ENCODE data around the gene ANKS1A.
"Not testable (repeated sequence)": the region's sequence is repeated elsewhere in the genome, so short reads cannot be mapped to it uniquely, and the experiment has no call there.

The ANKS1A gene

DNA sequence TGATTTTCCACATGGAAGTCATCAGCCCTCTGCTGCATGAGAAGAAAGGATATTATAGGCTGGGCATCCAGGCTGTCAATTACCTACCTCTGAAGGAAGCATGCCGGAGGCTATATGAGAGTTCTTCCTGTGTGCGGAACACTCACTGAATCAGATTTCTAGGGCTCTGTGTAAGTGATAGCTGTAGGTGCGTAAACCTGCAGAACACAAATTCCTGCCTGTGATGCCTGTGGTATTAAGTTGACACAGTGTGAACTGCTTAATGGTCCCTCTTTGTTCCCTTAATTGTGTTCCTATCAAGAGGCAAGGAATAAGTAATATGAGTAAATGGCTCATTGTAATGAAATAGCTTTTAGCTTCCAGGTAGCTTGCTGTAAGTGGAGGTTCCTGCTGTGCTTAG lies 103.3 kb downstream of the ANKS1A start:
- no peak for DNase-seq (ENCODE audit: low spot score)

DNA sequence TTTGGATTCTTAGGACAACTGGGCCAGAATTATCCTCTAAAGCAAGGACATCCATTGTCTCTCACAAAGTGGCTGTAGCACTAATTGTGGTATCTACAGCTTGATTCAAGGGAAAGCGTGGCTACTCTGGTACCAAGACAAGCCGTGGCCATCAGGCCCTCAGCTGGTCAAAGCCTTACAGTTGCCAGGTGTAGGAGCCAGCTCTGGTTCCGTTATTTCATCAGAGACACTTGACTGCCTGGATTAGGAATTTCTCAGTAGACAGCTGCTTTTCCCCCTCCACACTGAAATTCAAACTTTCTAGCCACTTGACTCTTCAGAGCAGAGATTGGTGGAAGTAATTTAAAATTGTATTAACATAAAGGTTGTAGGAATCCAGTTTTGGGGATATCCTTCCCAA lies 104.2 kb downstream of the ANKS1A start:
- no peak for DNase-seq (ENCODE audit: low spot score)

DNA sequence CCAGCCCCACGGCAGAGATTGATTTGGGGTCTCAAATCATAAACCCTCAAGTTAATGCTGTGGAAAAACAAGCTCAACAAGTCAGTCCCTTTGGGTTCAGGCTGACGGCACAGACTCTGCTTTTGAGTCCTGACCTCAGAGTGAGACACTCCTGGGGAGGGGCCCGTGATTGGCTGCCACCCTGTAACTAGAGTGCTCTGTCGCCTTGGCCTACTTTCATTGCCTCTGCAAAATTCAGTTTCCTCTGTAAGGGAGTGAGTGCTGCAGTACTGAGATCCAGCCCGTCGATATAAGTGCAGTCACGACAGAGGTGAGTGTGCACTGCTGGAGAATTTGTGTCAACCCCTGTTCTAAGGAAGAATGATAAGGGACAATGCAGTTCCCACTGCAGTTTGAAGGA lies 105.6 kb downstream of the ANKS1A start:
- DNase-seq (ENCODE audit: low spot score): no peak

DNA sequence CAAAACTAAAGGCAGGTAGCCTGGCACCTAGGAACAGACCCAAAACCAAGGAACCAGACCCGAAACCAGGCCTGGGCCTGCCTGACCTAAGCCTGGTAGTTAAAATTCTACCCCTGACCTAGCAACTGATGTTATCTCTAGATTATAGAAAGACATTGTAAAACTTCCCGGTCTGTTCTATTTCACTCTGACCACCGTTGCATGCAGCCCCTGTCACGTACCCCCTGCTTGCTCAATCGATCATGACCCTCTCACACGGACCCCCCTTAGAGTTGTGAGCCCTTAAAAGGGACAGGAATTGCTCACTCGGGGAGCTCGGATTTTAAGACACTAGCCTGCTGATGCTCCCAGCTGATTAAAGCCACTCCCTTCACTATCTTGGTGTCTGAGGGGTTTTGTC lies 109.4 kb downstream of the ANKS1A start:
- DNase-seq (ENCODE audit: low spot score): not testable (repeated sequence)

GRCh38 chr6:34999153-34999552 lies 110.1 kb downstream of the ANKS1A start:
- not testable (repeated sequence) for DNase-seq (ENCODE audit: low spot score)

- DNase-seq (ENCODE audit: low spot score): not testable (repeated sequence)
Observed at GRCh38 chr6:34999962-35000361, 110.9 kb downstream of the ANKS1A start.

- DNase-seq (ENCODE audit: low spot score): not testable (repeated sequence)
Observed at GRCh38 chr6:35001349-35001748, 112.3 kb downstream of the ANKS1A start.

GRCh38 chr6:35003886-35004530 lies 115.0 kb downstream of the ANKS1A start:
- not testable (repeated sequence) for DNase-seq (ENCODE audit: low spot score)

DNA sequence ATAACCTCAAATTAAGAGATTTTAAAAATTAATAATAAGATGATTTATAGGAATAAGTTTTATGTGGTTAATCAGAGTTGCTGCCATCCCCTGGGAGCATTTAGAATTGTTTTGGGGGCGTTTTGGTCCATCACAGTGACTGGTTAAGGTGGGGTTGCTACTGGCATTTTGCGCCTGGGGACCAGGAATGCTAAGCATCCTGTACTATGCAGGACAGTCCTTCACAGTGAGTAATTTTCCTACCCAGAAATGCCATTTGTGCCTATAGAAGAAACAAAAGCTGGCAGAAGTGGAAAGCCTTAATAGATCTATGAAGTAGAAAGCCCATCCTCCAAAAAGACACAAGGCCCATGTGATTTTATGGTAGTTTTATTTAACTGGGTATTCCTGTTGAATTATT lies 118.0 kb downstream of the ANKS1A start:
- no peak for DNase-seq (ENCODE audit: low spot score)

DNA sequence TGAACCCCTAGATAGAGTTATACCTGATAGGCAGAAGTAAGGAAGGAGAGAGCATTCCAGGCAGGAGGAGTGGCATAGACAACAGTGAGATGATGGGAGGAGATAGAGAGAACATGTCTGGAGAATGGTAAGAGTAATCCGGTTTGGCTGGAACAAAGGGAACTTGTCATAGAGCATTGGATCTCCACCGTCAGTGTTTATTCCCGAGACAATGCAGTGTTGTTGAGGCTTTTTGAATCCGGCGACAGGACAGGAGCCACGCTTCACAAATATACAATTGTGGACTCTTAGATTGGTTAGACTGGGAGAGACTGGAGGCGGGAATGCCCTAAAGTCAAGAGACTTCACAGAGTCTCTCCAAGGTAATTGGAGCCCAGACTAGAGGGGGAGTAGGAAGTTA lies 119.8 kb downstream of the ANKS1A start:
- no peak for DNase-seq (ENCODE audit: low spot score)

GRCh38 chr6:35011096-35012041 lies 122.3 kb downstream of the ANKS1A start:
- DNase-seq (ENCODE audit: low spot score): no peak

- no peak for DNase-seq (ENCODE audit: low spot score)
Observed at GRCh38 chr6:35013701-35014100, 124.6 kb downstream of the ANKS1A start.

- no peak for DNase-seq (ENCODE audit: low spot score)
Observed at GRCh38 chr6:35014341-35014740, 125.3 kb downstream of the ANKS1A start.

DNA sequence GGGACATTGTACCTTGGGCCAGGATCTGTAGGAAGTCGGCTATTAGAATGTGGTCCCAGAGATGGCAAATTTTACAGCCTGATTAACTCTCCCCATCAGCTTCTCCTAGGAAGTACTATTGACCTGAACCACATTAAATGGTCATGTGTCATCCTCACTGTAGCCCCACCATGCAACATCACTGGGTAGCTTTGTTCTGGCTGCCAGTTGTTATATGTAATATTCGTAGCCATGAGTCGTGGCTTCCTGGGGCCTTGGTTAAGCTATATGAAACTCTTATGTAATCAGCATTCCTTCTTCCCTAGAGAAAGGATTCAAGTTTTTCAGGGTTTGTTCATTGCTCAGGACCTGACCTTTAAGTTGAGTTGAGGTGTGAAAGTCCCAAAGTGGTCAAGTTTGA lies 125.7 kb downstream of the ANKS1A start:
- DNase-seq (ENCODE audit: low spot score): no peak

DNA sequence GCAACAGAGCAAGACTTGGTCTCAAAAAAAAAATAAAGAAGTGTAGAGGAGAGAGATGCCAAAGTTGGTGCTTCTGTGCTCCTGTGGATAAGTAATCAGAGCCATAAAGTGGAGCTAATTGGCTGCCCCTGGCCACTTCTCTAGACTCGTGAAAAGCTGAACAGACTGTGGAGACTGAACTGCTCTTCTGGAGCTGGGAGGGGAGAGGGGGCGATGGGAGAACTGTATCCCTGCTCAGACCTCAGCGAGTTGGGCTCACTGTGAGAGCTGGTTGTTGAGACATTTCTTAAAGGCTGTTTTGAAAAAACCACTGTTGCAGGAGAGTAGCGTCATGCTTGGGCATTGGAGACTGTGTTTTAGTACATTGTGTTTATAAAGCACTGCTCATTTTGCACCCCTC lies 126.4 kb downstream of the ANKS1A start:
- no peak for DNase-seq (ENCODE audit: low spot score)

- DNase-seq (ENCODE audit: low spot score): no peak
Observed at GRCh38 chr6:35015996-35016395, 126.9 kb downstream of the ANKS1A start.

DNA sequence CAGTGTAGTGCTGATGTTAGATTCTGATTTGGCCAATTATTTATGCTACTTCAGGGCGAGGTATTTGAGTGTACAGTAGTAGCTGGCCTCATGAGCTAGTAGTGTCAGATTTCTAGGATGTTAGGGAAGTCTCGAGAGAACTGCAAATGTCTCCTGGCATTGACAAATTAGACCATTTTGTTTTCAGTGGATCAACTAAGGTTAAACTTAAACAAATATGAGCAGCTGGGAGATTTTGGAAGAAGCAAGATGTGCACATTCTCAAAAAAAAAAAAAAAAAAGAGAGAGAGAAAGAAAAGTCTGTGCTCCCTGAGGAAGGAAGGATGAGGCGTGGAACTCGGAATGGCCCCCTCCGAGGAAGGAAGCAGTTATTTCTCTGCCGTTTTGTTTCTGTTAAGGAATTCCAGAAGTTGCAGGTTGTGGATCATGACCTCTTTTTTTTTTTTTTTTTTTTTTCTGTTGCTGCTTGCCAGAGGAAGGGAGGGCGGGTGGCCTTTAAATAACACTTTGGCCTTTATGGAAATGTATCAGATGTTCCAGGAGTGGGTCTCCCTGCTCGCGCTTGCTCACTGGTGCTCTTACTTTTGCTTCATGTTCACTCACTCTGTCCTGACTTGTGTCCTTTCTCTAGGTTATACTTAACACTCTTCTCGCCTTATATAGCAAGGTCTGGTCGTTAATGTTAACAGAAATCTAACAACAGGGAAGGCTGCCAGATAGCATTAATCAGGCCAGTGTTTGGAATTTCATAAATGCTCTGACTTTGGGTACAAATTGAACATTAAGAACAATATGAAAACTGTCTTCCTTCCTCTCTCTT lies 127.7 kb downstream of the ANKS1A start:
- no peak for DNase-seq (ENCODE audit: low spot score)

- no peak for DNase-seq (ENCODE audit: low spot score)
Observed at GRCh38 chr6:35017411-35018181, 128.5 kb downstream of the ANKS1A start.

DNA sequence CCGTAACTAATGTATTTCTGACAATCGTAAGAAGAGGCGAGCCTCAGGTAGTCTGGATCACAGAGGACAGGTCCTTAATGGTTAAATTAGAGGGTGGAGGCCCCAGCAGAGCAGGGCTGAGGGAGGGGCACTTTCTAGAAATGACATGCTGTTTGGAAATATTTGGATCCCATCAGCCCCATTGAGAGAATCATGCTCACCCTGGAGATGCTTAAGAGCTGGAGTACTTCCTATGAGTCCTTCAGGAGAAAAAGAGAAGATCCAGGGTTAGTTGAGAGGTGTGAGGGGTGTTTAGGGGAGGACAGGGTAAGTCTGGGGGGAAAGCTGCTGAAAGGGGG lies 129.1 kb downstream of the ANKS1A start:
- DNase-seq (ENCODE audit: low spot score): no peak

- no peak for DNase-seq (ENCODE audit: low spot score)
Observed at GRCh38 chr6:35018746-35019145, 129.7 kb downstream of the ANKS1A start.

- no peak for DNase-seq (ENCODE audit: low spot score)
Observed at GRCh38 chr6:35019171-35019570, 130.1 kb downstream of the ANKS1A start.

DNA sequence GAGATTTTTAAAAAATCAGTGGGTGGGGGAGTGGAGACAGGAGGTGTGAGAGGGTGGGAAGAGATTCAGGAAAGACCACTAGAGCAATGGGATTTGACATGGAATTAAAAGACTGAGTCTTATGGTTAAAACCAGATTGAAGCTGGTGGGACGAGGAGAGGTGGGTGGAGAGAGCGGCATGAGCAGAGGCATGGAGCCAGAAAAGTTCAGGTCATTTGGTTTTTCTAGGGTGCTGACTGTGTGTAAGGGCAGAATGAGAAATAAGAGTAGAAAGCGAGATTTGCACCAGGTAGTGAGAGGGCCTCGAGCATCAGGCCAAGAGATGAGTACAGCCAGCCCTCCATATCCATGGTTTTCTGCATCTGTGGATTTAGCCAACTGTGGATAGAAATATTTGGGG lies 130.8 kb downstream of the ANKS1A start:
- DNase-seq (ENCODE audit: low spot score): no peak
